WTC11 (cell line): ENCODE data around the gene DISP3. TPM values are rescaled to one million over a fixed set of nuclear protein-coding genes. Genes with fewer than 3 reads are reported as not detected.

Source experiments
- ATAC-seq: fragments of 200-7000 bp; cut with Tn5 transposase; 2 replicates; pipeline ENCODE4 v1.10.0; 2021; ENCODE audit warnings: mild to moderate bottlenecking, moderate library complexity
- CTCF ChIA-PET: fragments of 300-600 bp; sonication (Branson Sonifier 250); formaldehyde crosslinking; loops from one replicate; lab custom pipeline; 2021; ENCODE audit warnings: antibody characterized with exemption; lab: Charles Lee
- POLR2A ChIA-PET: fragments of 350-600 bp; sonication (Branson Sonifier 250); formaldehyde crosslinking; loops from one replicate; lab custom pipeline; 2021; ENCODE audit warnings: antibody characterized with exemption; lab: Charles Lee
- DNase-seq: peaks from one replicate; pipeline ENCODE4 v3.0.0; 2021; ENCODE audit warnings: low spot score
- H3K27ac Mint-ChIP-seq: 2 replicates; pipeline ENCODE4 v1.8.0; 2021; ENCODE audit warnings: mixed read lengths
- H3K27me3 Mint-ChIP-seq: 2 replicates; pipeline ENCODE4 v1.8.0; 2021; ENCODE audit warnings: low read depth, mild to moderate bottlenecking, moderate library complexity, mixed read lengths
- H3K36me3 Mint-ChIP-seq: 2 replicates; pipeline ENCODE4 v1.8.0; 2021; ENCODE audit warnings: mixed read lengths
- H3K4me1 Mint-ChIP-seq: 2 replicates; pipeline ENCODE4 v1.8.0; 2022; ENCODE audit warnings: mixed read lengths
- H3K4me3 Mint-ChIP-seq: 2 replicates; pipeline ENCODE4 v1.8.0; 2021; ENCODE audit warnings: mild to moderate bottlenecking, moderate library complexity, mixed read lengths
- H3K9me3 Mint-ChIP-seq: 2 replicates; pipeline ENCODE4 v1.8.0; 2021; ENCODE audit warnings: mixed read lengths
- CTCF ChIP-seq: fragments of 200-600 bp; IDR thresholded peaks from 2 replicates; pipeline ENCODE4 v1.8.0; 2022; ENCODE audit warnings: antibody characterized with exemption
- EMX1 ChIP-seq: fragments of 250-450 bp; sonication (Bioruptor Pico); IDR thresholded peaks from 2 replicates; pipeline ENCODE4 v1.8.0; 2021; ENCODE audit warnings: mild to moderate bottlenecking
- FOXK1 ChIP-seq: sonication (generic); formaldehyde crosslinking; IDR thresholded peaks from 2 replicates; pipeline ENCODE4 v1.8.0; 2022; ENCODE audit warnings: mild to moderate bottlenecking, moderate library complexity, missing genetic modification reagents
- FOXP1 ChIP-seq: sonication (generic); formaldehyde crosslinking; IDR thresholded peaks from 2 replicates; pipeline ENCODE4 v1.8.0; 2022; ENCODE audit warnings: missing genetic modification reagents, mild to moderate bottlenecking, moderate library complexity, borderline replicate concordance
- FOXP4 ChIP-seq: sonication (generic); formaldehyde crosslinking; IDR thresholded peaks from 2 replicates; pipeline ENCODE4 v1.8.0; 2022; ENCODE audit warnings: mild to moderate bottlenecking, missing genetic modification reagents
- GTF2I ChIP-seq: fragments of 250-450 bp; sonication (Bioruptor Pico); conservative IDR thresholded peaks from 2 replicates; pipeline ENCODE4 v1.4.0; 2021; ENCODE audit warnings: mild to moderate bottlenecking
- IRF1 ChIP-seq: sonication (generic); formaldehyde crosslinking; IDR thresholded peaks from 2 replicates; pipeline ENCODE4 v1.8.0; 2023; ENCODE audit warnings: missing genetic modification reagents
- NFATC4 ChIP-seq: fragments of 250-450 bp; sonication (Bioruptor Pico); IDR thresholded peaks from 2 replicates; pipeline ENCODE4 v1.9.0; 2021; ENCODE audit warnings: mild to moderate bottlenecking
- NR3C1 ChIP-seq: sonication (generic); formaldehyde crosslinking; conservative IDR thresholded peaks from 2 replicates; pipeline ENCODE4 v1.8.1; 2023; ENCODE audit warnings: low read depth, mild to moderate bottlenecking, missing genetic modification reagents
- PREB ChIP-seq: sonication (generic); formaldehyde crosslinking; IDR thresholded peaks from 2 replicates; pipeline ENCODE4 v1.8.1; 2022; ENCODE audit warnings: mild to moderate bottlenecking, missing genetic modification reagents, moderate library complexity, borderline replicate concordance
- SOX15 ChIP-seq: fragments of 250-450 bp; sonication (Bioruptor Pico); IDR thresholded peaks from 2 replicates; pipeline ENCODE4 v1.9.0; 2021; ENCODE audit warnings: mild to moderate bottlenecking
- ZNF512 ChIP-seq: sonication (generic); formaldehyde crosslinking; IDR thresholded peaks from 2 replicates; pipeline ENCODE4 v1.8.1; 2022; ENCODE audit warnings: missing genetic modification reagents, borderline replicate concordance
- ZNF532 ChIP-seq: fragments of 250-450 bp; sonication (Bioruptor Pico); IDR thresholded peaks from 2 replicates; pipeline ENCODE4 v1.9.0; 2021; ENCODE audit warnings: mild to moderate bottlenecking, borderline replicate concordance
- total RNA-seq: library from RNA; stranded (reverse); gene quantifications from 3 replicates; pipeline ENCODE4 v1.2.3, GENCODE V29; 2021

Gene DISP3
- total RNA-seq, 1 experiment from 2014 or later, result 6.0 TPM

- no peak for TF ChIP-seq FOXP4 (CRISPR knock-in tag)
Observed at GRCh38 chr1:11466416-11466815, 12.5 kb upstream of the DISP3 start (continued).

GRCh38 chr1:11468878-11469277, 10.1 kb upstream of the DISP3 start:
- ChIA-PET POLR2A (interaction anchor here (1.1 kb wide), 1 partner anchor 10 kb away, joined by 4 read pairs; the partner anchor contains the start of gene DISP3), CTCF (no interaction called here)
- no peaks in the 10 kb centered on the region for H3K27me3 Mint-ChIP-seq
- H3K36me3 Mint-ChIP-seq, result no peaks in the 10 kb centered on the region
- no peaks in the 10 kb centered on the region for H3K4me1 Mint-ChIP-seq
- no peak for DNase-seq
- TF ChIP-seq EMX1 (CRISPR knock-in tag), result no peak
- no peak for TF ChIP-seq NR3C1
- TF ChIP-seq PREB (CRISPR knock-in tag), result no peak
- no peak for TF ChIP-seq FOXK1 (CRISPR knock-in tag)
- TF ChIP-seq GTF2I, result no peak
- no peak for TF ChIP-seq SOX15 (CRISPR knock-in tag)
- TF ChIP-seq NFATC4 (CRISPR knock-in tag), result no peak
- TF ChIP-seq IRF1 (CRISPR knock-in tag), result no peak
- no peak for TF ChIP-seq ZNF512 (CRISPR knock-in tag)
- TF ChIP-seq ZNF532, result no peak
- no peak for TF ChIP-seq CTCF
- TF ChIP-seq FOXP1 (CRISPR knock-in tag), result no peak
- no peak overlapping the region for H3K27ac Mint-ChIP-seq
- no peak for ATAC-seq
- peaks cover 4% of the 10 kb centered on the region; the same call in 1 of the 2 replicates for H3K9me3 Mint-ChIP-seq
- no peak overlapping the region for H3K4me3 Mint-ChIP-seq
